HG03280 (cell line): ENCODE data around the gene GMEB2.
"Not testable (repeated sequence)": the region's sequence is repeated elsewhere in the genome, so short reads cannot be mapped to it uniquely, and the experiment has no call there.

Experiments
- ATAC-seq: cut with Tn5 transposase; IDR thresholded peaks from one replicate; pipeline ENCODE4 v1.9.1; 2021; ENCODE audit warnings: mild to moderate bottlenecking, moderate library complexity; ENCODE audit not compliant: unreplicated experiment

Gene GMEB2

GRCh38 chr20:63639093-63639975 is 12.4 kb upstream of the GMEB2 start:
- ATAC-seq, result no peak

- ATAC-seq, result no peak
These were observed 10.1 kb upstream of the GMEB2 start for GRCh38 chr20:63636752-63637628.

- ATAC-seq, result peak; percentile 41
These were observed 8.7 kb upstream of the GMEB2 start for GRCh38 chr20:63635431-63636141.

- ATAC-seq, result no peak
These were observed 6.8 kb upstream of the GMEB2 start for GRCh38 chr20:63633732-63634131.

- ATAC-seq, result not testable (repeated sequence)
These were observed 4.5 kb upstream of the GMEB2 start for GRCh38 chr20:63631426-63631825.

- ATAC-seq, result not testable (repeated sequence)
These were observed 4.1 kb upstream of the GMEB2 start for GRCh38 chr20:63630956-63631355.

GRCh38 chr20:63628246-63628975 is 1.5 kb upstream of the GMEB2 start:
- no peak for ATAC-seq

GRCh38 chr20:63627751-63628245 is 897 bp upstream of the GMEB2 start:
- ATAC-seq, result no peak

GRCh38 chr20:63627129-63627750 is 339 bp upstream of the GMEB2 start:
- ATAC-seq, result peak; percentile 74

- ATAC-seq, result peak; percentile 26
These were observed 1.0 kb downstream of the GMEB2 start for GRCh38 chr20:63625771-63626423.

GRCh38 chr20:63624486-63624885 is 2.4 kb downstream of the GMEB2 start:
- no peak for ATAC-seq

- ATAC-seq, result no peak
These were observed 4.2 kb downstream of the GMEB2 start for GRCh38 chr20:63622732-63623131.

- ATAC-seq, result no peak
These were observed 4.8 kb downstream of the GMEB2 start for GRCh38 chr20:63622096-63622495.

GRCh38 chr20:63620991-63621390 is 5.9 kb downstream of the GMEB2 start:
- no peak for ATAC-seq

- no peak for ATAC-seq
These were observed 7.4 kb downstream of the GMEB2 start for GRCh38 chr20:63619505-63619904.

- no peak for ATAC-seq
These were observed 7.8 kb downstream of the GMEB2 start for GRCh38 chr20:63619086-63619485.

- ATAC-seq, result no peak
These were observed 8.5 kb downstream of the GMEB2 start for GRCh38 chr20:63618291-63618980.

GRCh38 chr20:63617876-63618265 is 9.0 kb downstream of the GMEB2 start:
- ATAC-seq, result no peak
